GM19099 (cell line): Measurements from ENCODE around the gene KATNBL1.

Experiments used
- POLR2A ChIP-seq: IDR thresholded peaks from 3 replicates; pipeline ENCODE4 v1.6.1; 2011; ENCODE audit warnings: low read depth; ENCODE audit not compliant: insufficient read length; ENCODE audit errors: extremely low read depth

Gene KATNBL1

DNA sequence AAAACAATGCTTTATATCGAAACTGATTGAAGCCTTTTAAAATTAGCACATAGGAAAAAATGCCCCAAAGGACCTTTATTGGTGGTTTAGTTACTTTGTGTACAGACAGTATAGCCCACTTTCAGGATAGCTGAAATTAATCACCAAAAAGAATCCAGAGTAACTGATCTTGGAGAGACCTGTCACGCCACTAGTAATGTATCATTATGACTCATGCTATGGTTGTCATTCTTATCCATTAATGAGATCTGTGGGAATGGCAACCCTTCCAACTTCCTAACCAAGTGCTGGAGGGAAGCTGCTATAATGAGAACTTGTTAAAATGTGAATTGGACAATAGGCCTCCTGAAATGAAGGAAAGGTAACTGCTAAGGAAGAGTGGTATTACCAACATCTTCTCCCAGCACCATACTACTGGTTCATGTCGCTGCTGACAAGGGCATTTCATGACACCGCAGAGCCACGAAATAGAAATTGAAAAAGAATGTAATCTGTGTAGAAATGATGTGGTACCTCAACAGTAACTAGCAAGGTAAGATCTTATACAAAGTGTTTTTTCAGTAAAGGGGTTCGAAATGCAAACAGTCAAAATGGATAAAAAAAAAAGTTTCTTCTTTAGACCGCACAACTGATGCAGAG lies 7.8 kb upstream of the KATNBL1 start:
- TF ChIP-seq POLR2A = no peak

DNA sequence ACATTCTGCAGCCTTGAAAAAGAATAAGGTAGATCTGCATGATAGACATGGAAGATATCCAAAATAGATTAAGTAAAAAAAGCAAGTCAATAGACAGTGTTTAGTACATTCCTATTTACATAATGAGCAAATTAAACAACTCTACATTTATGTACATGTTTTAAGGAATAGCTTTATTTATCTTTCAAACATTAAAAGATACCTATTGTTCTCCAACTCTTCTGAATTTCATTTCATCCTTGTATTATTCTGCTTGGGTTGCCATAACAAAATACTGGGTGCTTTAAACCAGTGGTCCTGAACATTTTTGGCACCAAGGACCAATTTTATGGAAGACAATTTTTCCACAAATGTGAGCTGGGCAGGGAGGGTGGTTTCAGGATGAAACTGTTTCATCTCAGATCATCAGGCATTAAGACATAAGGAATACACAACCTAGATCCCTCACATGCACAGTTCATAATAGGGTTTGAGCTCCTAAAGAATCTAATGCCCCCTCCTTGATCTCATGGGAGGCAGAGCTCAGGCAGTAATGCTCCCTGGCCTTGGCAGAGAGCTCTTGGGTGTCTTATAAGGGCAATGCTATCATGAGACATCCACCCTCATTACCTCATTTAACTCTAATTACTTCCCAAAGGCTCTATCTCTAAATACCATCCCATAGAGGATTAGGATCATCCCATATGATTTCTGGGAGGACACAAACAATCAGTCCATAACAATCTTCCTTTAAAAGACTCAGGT lies 6.8 kb upstream of the KATNBL1 start:
- no peak for TF ChIP-seq POLR2A

DNA sequence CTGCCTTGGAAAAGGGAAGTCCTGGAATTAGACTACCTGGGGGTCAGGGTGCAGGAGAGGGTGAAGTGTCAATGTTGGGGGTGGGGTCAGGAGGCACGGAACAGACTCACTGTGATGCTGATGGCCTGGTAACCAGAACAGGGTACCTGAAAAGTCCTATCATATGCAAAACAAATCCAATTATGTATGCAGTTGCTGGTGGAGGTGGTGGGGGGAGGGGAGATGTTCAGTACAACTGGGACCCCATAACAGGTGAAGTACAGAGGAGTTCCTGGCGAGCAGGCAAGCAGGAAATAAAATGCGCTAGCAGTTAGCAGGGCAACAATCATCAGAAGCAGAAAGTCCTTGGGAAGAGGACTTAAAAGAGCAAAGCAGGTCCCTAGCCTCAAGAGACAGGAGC lies 4.2 kb upstream of the KATNBL1 start:
- no peak for TF ChIP-seq POLR2A

DNA sequence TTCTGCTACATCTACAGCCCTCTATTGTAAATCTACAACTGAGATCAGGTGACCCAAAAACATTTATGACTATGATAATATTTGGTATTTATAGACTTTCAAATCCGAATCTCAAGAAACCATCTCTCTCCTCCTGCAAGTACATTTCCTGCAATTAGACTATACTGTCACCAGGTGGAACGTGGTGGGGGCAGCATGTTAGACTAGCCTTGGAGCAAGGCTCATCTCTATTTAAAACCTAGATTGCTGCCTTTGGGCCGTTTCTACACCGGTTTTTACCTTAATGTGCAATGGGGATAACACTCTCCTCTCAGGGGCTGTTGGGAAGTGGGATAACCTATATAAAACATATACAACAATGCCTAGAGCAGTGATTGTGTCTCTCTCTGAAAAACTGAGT lies 3.8 kb upstream of the KATNBL1 start:
- no peak for TF ChIP-seq POLR2A

DNA sequence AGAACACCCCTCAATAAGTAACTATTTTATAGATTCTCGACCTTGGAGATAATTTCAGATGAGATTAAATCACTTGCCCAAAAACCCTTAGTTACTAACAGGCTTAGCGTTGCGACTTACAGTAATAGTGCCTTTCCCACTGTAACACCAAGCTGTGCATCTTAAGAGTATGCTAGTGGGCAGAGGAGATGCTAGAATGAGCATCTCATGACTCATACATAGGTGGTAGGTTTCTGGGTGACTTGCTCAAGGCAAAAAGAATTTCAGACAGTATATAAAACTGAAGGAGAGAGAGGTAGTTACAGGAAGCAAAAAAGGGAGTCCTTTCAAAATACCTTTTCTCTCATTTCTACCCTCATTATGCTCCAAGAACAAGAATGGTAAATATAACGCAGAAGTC lies 3.9 kb downstream of the KATNBL1 start:
- no peak for TF ChIP-seq POLR2A

DNA sequence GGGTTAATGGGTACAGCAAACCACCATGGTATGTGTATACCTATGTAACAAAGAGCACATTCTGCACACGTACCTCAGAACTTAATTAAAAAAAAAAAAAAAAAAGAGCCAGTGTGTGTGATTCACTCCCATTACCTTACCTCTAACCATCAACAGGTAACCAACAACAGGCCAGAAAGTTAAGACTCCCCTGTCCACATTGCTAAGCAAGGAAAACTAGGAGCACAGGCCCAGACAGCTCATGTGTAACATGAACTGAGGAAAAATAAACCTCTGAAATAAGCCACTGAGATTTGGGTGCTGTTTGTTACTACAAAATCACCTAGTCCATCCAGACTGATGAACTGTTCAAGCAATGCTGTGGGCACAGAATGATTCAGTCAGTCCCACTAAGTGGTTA lies 6.0 kb downstream of the KATNBL1 start:
- no peak for TF ChIP-seq POLR2A

DNA sequence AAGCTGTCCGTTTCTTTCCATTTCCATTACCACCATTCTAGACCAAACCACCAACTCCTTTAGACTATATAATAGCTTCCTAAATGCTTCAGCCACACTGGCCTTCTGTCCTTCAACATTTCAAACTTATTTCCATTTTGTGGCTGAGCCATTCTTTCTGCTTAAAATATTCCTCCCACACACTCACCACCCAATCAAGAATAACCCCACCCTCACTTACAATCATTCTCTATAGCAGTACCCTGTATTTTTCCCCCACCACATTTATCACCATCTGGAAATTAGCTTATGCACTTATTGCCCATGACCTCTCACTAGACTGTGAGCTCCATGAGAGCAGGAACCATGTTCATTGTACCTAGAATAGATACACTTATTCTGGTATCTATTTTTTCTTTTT lies 6.6 kb downstream of the KATNBL1 start:
- no peak for TF ChIP-seq POLR2A

DNA sequence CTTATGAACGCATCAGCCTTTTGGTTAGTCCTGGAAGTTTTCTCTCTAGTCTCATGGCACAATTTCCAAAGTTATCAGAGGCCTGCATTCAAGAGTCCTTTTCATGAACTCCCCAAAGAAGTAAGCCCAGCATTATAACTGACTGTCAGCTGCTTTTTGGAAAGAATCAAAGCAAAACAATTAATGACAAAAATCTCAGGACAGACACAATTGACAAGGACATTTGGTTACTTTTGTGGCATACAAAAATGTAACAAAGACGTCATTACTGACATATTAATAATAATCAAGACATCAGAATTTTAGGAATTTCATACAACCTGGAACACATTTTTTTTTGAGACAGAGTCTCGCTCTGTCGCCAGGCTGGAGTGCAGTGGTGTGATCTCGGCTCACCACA lies 21.2 kb downstream of the KATNBL1 start:
- no peak for TF ChIP-seq POLR2A

DNA sequence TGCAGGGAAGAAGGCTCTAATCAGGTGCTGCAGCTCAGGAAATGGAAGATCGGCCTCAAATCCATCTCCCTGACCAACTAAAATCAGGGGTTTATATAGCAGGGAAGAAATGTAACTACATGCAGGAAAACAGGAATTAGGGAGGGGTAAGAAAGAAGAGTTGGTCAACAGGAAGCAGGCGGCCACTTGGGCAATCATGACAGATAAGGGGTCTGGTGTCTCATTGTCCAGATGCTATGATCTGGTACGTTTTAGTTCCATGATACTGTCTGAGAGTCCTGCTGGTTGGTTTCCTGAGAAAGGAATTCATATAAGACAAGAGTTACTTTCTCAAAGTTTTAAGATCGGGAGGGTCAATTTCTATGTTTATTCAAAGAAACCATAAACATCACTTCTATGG lies 24.2 kb downstream of the KATNBL1 start:
- TF ChIP-seq POLR2A = no peak

DNA sequence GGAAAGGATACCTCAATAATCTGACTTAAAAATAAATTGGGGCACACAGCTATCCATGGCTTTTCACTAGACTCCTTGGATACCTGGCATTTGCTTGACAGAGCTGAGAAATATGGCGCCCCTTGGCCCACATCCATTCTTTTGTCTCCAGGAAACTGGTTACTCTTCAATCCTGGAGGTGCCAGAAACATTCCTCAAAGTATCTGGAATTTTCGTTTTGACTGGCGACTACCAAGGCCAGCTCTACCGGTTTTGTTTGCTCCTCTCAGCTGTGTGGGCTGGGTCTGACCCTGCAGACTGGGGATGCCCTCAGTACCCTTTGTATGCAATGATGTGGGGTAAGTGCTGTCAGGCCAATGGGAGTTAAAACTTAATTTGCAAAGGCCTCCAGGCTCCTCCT lies 27.0 kb downstream of the KATNBL1 start:
- TF ChIP-seq POLR2A = no peak

DNA sequence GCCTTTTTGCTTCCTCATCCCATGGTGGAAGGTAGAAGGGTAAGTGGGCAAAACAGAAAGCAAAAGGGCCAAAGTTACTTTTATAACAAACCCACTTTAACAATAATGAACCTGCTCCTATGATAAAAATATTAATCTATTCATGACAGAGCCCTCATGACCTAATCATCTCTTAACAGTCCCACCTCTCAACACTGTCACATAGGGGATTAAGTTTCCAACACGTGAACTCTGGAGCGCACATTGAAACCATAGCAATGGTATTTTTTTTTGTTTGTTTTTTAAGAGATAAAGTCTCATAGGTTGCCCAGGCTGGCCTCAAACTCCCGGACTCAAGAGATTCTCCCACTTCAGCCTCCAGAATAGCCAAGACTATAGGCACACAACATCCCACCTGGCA lies 30.7 kb downstream of the KATNBL1 start:
- no peak for TF ChIP-seq POLR2A

DNA sequence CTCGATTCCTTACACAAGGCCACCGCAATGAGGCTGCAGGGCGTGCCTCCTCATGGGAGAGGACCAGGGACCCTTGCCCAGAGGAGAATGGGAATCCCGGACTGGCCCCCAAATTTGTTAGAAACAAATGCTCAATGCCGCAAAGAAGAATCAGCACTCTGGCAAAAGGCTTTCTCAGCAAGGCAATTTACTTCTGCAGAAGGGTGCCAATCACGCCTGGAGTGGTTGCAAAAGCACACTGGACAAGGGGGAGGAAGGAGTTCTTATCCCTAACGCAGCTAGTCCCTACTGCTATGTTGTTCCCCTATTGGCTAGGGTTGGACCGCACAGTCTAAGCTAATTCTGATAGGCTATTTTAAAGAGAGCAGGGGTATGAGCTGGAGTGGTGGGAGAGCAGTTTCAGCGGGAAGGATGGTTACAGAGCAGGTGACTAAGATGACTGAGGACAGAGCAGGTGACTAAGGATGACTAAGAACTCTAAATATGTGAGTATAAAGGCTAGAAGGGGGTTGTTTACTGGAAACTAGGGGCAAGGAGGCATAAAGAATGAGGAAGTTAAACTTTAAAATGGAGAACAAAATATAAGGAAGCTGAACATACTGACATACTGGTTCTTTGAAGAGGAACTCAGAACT lies 48.5 kb downstream of the KATNBL1 start:
- TF ChIP-seq POLR2A = no peak

DNA sequence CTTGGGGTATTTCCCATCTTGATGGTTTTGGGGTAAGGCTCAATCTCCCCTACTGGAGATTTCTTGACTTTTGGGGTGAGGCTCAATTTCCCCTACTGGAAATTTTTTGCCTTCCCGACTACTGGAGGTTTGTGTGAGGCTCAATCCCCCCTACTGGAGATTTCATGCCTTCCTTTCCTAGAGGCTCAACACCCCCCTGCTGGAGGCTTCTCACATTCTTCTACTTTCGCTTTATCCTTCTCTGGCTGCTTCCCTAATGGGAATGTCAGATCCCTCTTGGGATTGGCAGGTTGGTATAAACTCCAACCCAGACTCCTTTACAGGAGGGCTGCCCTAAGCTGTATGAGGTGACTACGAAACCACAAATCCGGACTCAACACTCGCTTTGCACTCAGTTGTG lies 49.2 kb downstream of the KATNBL1 start:
- no peak for TF ChIP-seq POLR2A

DNA sequence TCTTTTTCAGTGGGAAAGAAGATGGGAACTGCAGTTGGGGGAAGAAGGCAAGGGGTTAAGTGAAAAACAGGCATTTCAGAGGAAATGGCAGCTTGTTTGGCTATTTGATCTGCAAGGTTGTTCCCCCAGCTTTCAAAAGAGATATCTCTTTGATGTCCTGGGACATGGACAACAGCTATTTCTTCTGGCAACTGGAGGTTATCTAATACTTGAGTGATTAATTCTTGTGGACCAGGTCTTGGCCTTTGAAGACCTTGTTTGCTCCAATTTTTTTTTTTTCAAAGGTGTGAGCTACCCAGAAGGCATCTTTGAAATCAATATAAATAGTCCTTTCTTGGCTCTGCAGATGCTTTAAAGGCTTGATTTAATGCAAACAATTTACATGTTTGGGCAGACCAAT lies 51.5 kb downstream of the KATNBL1 start:
- TF ChIP-seq POLR2A = no peak

DNA sequence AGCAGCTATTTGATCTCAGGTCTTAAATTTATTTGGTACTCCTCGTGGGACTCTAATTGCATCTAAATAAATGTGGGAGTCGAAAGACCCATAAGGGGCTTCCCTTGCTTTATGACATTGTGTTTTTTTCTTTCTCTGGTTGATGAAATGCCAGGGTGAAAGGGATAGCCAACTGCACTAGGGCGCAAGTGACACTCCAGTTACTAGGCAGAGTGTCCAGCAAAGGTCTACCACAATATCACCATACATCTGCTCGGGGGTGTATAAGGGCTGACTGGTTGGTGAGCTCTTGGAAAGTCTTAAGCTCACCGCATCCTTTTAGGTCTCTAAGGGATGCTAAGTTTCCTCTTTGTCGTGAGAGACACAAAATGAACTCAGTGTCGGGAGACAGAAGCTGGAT lies 54.0 kb downstream of the KATNBL1 start:
- no peak for TF ChIP-seq POLR2A

DNA sequence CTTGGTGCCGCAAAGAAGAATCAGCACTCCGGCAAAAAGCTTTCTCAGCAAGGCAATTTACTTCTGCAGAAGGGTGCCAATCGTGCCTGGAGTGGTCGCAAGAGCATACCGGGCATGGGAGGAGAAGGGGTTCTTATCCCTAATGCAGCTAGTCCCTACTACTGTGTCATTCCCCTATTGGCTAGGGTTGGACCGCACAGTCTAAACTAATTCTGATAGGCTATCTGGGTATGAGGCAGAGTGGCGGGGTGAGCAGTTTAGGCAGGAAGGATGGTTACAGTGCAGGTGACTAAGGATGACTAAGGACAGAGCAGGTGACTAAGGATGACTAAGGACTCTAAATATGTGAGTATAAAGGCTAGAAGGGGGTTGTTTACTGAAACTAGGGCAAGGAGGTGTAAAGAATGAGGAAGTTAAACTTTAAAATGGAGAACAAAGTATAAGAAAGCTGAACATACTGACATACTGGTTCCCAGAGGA lies 55.1 kb downstream of the KATNBL1 start:
- no peak for TF ChIP-seq POLR2A
